Measurements from ENCODE around the gene PAH.

PAH gene

DNA sequence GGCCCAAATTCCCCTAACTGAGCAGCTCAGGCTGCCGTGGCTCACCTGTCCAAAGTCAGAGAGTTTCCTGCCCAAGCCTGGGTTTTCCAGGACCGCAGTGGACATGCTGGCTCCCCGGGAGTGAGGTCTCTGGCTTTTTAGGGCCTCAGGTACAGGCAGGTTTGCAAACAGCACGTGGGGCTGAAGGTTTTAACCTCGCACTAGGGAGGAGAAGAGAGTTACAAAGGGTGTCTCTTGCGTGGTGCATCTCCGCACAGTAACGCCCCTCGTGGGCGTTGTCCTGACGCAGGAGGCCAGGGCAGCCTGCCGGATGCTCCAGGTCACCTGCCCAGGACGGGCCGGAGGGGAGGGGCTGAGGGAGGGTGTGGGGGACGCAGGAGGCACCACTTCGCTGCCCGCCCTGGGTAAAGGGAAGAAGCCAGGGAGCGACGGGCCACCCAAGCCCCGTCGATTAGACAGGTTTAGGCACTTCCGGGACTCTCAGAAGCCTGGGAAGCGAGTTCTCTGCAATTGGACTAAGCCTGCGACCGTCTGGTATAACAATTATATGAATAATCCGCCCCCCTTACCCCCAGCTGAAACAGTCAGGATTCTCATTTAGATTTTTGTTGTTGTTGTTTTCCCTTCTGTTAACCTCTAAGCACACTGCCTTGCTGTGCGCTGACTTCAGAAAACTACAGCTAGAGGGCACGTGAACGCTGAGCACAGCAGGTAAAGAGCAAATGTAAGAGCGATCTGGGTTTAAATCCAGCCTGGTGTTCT lies at the start of gene PAH:
TSS of gene PAH (minus strand) at position 219 of the 762 bp plus-strand sequence. CDS start at position 105, 114 bp downstream.
- DNase-seq (ENCODE audit: low read depth in 2 of 2): no peak

DNA sequence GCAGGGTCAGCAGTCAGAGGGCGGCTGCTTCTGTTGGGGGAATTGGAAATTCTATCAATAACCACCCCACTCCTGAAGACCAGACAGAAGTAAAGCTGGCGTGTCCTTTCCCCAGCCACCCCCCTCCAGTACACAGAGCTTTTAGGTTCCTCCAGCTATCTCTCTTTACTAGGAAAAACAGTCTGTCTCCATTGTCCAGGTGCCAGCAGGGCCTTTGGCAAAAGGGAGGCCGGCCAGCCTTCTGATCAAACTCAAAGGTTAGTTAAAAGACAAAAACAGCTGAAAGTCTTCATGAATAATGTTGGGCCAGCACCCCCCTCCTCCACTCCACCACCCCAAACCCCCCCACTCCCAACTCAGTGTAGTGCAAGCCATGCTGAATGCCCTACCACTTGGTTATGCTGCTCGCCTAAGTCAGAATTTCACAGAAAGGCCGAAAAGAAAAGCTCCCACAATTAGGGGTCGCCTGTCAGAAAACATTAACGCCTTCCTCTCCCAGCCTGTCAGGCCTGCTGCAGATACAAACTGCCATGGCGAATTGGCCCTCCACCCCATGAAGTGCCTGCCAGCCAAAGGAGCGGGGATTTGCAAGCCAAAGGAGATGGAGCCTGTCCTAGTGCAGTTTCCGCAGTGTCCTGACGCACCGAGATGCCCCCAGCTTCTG lies 49.3 kb upstream of the PAH start:
- no peak for DNase-seq (ENCODE audit: low read depth in 2 of 2)

DNA sequence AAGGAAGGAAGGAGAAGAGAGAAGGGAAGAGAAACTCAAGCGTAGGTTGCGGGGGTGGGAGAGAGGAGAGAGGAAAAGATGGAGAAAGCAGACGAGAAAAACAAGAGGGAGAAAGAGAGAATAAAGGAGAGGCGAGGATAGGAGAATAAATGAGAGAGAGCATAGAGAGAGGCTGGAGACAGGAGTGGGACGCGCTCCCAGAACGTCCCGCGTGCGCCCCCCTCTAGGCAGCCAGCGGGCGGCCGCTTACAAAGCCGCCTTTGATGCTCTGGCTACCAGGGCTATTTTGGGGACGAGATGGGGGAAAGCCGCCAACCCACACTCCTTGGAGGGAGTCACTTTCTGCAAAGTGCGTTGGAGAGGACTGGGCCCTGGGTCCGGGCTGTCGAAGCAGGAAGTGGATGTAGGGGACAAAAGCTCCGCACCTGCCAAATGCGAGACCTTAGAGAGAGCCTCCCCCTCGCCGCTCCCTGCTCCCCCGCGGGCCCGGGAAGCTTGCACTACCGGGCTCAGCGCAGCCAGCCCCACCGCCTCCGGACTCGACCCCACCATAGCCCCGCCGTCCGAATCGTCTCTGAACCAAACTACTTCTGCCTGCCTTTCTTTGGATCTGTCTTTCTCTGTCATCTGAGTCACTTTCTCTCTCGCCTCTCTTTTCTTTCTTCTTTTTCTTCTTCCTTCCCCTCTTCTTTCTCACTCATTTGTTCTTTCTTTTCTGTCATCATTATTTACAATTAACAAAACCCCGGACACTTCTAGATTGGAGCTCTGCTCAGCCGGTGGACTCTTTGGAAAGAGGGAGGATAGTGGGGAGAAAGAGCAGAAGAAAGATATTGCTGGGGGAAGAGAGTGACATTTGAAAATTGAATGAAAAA lies 48.5 kb upstream of the PAH start:
- no peak for DNase-seq (ENCODE audit: low read depth in 2 of 2)

DNA sequence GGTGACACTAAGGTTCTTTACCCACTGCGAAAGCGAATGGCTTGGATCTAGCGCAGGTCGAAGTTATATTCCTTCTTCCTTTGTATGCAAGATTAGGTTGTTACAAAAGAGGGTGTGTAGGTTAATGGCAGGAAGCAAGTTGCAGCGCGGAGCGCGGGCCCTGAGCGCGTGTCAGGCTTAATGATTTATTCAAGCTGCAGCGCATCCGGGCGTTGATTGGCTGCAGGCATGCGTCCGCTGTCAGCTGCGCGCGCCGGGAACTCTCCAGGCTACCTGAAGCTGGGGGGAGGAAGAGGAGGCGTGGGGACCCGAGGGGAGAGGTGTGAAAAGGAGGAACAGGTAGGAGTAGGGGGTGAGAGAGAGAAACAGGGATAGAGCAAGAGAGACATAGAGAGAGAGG lies 47.8 kb upstream of the PAH start:
- no peak for DNase-seq (ENCODE audit: low read depth in 2 of 2)

DNA sequence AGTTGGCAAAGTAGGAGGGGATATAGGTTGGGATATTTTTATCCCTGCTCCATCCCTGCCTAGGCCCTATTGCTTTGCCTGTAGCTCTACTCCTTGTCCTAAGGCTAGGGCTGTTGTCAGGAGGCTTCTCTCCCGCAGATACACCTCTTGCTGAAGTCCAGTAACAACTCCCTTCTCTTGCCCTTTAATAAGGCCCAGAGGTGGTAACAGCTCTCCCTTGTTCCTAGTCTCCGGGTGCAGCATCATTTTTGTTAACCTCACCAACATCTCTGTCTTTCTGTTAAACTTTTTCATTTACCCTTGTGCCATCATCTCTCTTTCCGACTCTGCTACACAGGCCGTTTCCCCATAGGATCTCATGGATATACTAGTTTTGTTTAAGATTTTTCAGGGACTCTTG lies 46.8 kb upstream of the PAH start:
- no peak for DNase-seq (ENCODE audit: low read depth in 2 of 2)

DNA sequence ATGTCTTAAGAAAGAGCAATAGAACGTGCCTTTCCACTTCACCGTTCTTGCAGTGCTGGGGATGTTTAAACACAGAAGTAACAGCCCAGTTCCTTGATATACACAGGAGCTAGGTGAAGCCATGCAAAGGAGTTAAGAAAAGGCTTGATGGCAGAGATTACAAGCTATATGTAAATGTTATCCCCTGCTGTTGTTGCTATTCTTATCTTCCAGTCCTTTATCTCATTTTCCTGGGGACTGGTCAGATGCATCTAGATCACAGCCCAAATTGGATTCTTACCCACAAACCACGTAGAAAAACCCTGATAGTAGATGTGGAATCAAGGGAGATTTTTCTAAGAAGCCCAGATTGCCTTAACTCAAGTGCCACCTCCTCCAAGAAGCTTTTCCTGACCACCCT lies 45.9 kb upstream of the PAH start:
- no peak for DNase-seq (ENCODE audit: low read depth in 2 of 2)

DNA sequence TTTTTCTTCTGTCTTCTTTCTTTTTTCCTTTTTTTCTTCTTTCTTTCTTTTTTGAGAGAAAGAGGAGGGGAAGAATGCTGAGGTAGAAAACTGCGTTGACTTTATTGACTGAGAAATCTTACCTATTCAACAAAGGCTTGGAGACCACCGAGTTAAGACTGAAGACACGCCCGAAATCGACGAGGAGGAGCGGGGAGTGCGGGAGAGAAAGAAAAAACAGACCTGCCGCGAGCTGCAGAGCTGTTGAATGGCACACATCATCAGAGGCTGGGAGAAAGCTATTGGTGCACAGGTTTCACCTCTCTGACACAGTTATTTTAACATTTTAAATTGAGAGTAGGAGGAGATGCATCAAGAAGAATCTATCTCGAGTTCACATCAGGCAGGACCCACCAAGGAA lies 45.5 kb upstream of the PAH start:
- DNase-seq (ENCODE audit: low read depth in 2 of 2): no peak

DNA sequence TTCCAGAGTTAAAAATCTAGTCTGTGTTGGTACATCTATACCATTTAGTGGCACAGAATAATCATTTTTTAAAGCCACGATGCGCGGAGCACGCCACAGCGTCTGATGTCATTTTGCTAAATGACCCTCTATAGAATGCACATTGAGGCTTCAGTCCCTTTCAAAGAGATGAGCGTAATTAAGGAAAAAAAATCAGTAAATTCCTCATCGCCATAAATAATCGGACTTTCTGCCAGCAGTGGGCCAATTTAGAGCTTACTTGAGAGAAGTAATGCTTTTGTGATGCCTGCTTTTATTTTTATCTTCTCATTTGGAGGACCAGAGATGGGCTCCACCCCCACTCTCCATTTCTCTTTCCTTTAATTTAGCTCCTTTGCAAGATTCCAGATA lies 44.4 kb upstream of the PAH start:
- DNase-seq (ENCODE audit: low read depth in 2 of 2): no peak

DNA sequence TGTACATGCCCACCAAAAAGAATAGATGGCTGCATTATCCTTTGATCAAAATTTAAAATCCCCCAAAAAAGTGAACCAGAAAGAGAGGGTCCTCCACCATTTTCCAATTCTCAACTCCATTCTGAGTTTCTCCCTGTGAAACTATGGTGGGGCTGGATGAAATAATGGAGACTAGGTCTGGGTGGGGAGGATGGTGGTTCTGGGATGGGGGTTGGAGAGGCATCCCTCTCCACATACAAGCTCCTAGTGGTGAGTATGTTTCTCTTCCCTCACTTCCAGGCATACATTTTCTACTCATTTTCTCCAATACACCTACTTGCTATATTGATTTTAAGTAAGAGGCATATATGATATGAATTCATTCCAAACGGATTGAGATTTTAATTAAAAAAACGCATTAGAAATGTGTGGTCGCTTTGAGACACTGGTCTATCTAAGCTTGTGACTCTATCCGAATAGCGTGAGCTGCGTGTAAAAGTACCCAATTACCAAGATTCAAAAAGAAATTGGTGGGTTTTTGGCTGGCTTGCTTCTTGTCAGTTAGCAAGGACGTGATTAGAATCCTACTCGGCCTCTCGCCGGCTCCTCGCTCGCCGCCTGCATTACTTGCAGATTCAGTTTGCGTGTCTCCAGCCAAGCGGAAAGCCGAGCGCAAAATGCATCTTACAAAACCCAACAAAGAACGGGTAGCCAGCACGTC lies 43.9 kb upstream of the PAH start:
- no peak for DNase-seq (ENCODE audit: low read depth in 2 of 2)

DNA sequence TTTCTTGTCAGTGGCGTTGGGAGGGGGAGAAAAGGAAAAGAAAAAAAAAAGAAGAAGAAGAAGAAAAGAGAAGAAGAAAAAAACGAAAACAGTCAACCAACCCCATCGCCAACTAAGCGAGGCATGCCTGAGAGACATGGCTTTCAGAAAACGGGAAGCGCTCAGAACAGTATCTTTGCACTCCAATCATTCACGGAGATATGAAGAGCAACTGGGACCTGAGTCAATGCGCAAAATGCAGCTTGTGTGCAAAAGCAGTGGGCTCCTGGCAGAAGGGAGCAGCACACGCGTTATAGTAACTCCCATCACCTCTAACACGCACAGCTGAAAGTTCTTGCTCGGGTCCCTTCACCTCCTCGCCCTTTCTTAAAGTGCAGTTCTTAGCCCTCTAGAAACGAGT lies 42.3 kb upstream of the PAH start:
- no peak for DNase-seq (ENCODE audit: low read depth in 2 of 2)

DNA sequence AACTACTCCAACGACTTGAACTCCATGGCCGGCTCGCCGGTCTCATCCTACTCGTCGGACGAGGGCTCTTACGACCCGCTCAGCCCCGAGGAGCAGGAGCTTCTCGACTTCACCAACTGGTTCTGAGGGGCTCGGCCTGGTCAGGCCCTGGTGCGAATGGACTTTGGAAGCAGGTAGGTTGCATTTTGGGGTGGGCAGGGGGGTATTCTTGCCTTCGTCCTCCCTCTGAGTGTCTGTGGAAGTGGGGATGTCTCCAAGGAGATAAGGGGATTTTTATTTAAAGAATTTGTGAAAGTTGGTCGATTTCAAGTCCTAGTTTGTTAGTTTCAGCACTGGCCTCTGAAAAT lies 41.8 kb upstream of the PAH start:
- no peak for DNase-seq (ENCODE audit: low read depth in 2 of 2)

DNA sequence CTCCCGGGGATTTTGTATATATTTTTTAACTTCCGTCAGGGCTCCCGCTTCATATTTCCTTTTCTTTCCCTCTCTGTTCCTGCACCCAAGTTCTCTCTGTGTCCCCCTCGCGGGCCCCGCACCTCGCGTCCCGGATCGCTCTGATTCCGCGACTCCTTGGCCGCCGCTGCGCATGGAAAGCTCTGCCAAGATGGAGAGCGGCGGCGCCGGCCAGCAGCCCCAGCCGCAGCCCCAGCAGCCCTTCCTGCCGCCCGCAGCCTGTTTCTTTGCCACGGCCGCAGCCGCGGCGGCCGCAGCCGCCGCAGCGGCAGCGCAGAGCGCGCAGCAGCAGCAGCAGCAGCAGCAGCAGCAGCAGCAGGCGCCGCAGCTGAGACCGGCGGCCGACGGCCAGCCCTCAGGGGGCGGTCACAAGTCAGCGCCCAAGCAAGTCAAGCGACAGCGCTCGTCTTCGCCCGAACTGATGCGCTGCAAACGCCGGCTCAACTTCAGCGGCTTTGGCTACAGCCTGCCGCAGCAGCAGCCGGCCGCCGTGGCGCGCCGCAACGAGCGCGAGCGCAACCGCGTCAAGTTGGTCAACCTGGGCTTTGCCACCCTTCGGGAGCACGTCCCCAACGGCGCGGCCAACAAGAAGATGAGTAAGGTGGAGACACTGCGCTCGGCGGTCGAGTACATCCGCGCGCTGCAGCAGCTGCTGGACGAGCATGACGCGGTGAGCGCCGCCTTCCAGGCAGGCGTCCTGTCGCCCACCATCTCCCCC lies 41.2 kb upstream of the PAH start:
- DNase-seq (ENCODE audit: low read depth in 2 of 2): peak in 1 of 2 donors; percentile 15

DNA sequence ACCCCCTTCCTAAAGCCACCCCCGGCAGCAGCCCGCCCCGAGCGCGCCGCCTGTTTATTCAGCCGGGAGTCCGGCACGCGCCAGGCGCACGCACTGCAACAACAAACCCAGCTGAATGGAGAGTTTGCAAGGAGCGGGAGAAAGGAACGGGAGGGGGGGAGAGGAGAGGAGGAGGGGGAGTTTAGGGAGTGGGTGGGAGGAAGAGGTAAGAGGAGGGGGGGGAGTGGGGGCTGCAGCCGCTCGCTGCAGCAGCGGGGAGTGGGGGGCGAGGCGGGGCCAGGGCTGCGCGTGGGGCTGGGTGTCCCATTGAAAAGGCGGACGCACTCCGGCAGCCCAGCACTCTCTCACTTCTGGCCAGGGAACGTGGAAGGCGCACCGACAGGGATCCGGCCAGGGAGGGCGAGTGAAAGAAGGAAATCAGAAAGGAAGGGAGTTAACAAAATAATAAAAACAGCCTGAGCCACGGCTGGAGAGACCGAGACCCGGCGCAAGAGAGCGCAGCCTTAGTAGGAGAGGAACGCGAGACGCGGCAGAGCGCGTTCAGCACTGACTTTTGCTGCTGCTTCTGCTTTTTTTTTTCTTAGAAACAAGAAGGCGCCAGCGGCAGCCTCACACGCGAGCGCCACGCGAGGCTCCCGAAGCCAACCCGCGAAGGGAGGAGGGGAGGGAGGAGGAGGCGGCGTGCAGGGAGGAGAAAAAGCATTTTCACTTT lies 40.5 kb upstream of the PAH start, which contains the start of gene ASCL1:
TSS of gene ASCL1 (plus strand) at position 336 of the 712 bp plus-strand sequence. CDS start 571 bp downstream, outside the sequence.
- DNase-seq (ENCODE audit: low read depth in 2 of 2): no peak

DNA sequence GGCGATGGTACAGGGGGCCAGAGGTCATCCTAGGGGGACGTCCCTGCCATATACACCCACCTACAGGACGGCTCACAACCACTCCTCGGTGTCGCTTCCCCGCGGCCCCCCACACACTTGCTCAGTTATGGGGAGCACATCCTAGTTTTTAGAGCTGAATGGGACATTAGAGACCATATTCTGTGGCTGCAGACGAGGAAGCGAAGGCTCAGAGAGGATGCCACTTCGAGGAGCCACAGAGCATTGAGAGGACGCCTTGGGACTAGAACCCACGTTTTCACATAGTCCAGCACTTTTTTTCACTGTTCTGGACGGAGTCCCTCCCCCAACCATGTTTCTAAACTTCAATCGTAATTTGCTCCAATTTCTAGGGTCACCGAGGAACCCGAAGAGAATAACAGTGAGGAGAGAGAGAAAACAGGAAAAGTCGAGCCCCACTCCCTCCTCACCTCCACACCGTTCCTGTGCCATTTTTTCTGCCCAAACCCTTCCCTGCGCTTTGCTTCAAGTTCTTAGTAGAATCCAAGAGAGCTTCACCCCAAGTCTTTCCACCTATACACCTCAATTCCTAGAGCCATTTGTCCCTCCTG lies 39.8 kb upstream of the PAH start:
- DNase-seq (ENCODE audit: low read depth in 2 of 2): no peak

DNA sequence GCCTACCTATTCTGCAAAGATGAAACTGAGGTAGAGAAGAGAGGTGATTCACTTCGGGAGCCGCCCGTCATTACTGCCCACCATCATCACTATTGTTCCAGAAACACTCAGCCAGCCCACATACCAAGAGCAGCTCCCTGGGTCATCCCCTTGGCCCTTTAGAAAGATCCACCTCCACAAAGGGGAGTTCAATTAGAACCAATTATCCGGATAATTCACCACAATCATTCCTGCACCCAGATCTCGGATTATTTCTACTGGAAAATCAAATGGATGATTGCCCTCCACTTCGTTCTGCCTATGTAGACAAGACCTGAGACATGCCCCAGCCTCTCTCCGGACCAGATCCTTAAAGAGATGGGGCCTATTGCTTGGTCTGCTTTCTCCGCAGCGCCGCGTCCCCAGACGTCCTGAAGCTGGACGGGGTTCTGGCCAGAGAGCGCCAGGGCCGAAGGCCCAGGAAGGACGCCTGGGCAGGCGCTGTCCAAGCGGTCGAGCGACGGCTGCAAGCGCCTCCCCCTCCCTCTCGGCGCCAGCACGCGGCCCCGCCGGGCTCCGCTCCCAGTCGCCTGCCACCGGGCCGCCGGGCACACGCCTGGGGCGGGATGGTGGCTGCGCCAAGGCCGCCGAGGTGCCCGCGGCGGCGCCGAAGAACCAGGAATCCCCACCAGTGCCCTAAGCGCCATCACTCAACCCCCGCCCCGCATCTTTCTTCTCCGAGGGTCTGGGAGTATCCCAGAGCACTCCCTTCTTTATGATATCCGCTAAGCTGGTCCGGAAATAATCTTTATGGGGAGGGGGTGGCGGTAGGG lies 39.1 kb upstream of the PAH start:
- DNase-seq (ENCODE audit: low read depth in 2 of 2): no peak

DNA sequence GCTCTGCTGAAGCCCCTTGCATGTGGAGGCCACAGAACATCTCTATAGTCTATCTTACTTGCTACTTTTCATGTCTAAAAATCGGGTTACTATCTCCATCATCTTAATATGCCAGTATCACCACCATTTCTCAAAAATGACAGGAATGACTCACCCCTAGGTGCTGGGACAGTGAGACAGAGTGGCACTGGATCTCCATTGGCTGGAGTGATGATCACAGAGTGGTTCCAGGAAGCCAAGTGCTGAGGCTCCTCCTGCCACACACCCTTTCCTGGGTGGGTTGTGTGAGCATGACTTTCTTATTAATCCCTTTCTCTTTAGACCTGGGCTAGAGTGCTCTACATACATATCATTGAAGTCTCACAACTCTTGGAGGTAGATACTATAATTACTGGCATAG lies 37.1 kb upstream of the PAH start:
- DNase-seq (ENCODE audit: low read depth in 2 of 2): no peak

DNA sequence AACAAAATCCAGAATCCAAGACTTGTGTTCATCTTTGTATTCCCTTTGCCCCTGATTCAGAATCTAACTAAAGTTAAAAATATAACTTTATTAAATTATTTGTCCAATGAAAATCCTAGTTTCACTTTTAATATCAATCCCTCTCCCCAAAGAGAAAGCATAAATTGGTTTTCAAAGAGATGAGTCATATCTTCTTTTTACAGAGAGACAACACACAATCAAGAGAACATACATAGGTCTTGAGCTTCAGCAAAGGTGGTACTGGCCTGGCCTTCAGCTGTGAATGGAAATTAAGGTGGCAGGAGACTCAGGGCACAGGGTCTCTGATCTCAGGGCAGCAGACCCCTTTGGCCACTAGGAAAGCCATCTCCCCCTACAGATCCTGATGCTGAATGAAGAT lies 36.2 kb upstream of the PAH start:
- no peak for DNase-seq (ENCODE audit: low read depth in 2 of 2)

DNA sequence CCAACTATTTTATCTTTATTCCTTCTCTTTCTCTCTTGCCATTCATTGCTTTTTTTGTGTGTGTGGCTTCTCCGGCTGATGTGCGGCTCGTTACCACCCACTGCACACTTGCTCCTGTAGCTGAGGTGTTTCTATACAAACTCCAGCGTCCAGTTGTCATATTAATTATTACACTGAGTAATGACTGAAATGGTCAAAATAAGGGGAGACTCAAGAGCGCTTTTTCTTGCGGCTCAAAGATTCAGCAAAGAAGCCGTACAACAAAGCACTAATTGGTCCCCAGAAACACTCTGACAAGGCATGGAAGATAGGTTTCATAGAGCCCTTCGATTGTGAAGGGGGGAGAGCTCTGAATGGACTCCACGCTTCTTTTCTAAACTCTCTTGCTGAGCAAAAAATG lies 34.8 kb upstream of the PAH start:
- DNase-seq (ENCODE audit: low read depth in 2 of 2): no peak

DNA sequence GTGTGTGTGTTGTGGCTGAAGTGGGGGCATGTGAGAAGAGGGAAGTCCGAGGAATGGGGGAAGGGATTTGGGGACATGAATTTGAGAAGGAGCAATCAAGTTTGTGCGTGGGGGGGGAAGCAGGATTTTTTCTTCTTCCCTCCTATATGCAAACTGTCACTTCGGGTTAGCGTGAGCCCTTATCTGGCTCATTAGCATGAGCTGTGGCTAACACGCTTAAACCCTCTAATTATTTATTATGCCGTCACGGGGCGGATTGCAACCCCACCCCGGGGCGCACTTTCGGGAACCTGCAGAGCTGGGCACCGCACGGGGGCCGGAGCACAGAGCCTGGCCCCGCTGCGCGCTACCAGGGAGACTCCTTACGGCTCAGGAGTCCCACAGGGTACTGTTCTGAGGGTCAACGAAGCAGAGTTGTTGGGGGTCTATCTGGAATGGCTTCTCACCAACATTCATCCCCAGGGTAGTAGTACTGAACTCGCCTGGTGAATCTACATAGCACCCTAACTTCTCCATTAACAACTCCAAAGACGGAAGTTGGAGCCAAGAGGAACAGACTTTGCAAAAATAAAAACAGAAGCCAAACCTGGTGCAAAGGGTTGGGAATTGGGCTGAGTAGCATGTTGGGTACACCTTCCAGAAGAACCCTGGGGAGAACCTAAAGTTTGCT lies 34.0 kb upstream of the PAH start:
- DNase-seq (ENCODE audit: low read depth in 2 of 2): no peak

Measured in activated CD4-positive, alpha-beta T cell treated with anti-CD3 and anti-CD28 coated beads for 24 hours (primary cell).